ENCODE results near the gene A2ML1. TPM values are rescaled to one million over a fixed set of nuclear protein-coding genes. Genes with fewer than 3 reads are reported as not detected.

The A2ML1 gene
- not detected in 2 replicates for total RNA-seq

GRCh38 chr12:8822298-8822697 lies at the start of gene A2ML1:
TSS of gene A2ML1 (plus strand) at chr12:8822621. CDS start at chr12:8822652, 31 bp downstream.

GRCh38 chr12:8914033-8914715 lies 91.8 kb downstream of the A2ML1 start, which contains the start of gene PHC1:
TSS of gene PHC1 (plus strand) at chr12:8914509. CDS start at chr12:8917678, 3,169 bp downstream.

Other genes starting within 250 kb of the A2ML1 start
- not detected in 2 replicates for gene AICDA, start 209.8 kb upstream of the A2ML1 start, total RNA-seq
- 12.5 and 14.9 TPM in 2 replicates for gene MFAP5, start 159.8 kb upstream of the A2ML1 start, total RNA-seq
- 22.5 and 33.0 TPM in 2 replicates for gene RIMKLB, start 124.6 kb upstream of the A2ML1 start, total RNA-seq
- 14.3 and 20.7 TPM in 2 replicates for gene PHC1, start 91.9 kb downstream of the A2ML1 start, total RNA-seq
- gene M6PR, start 127.0 kb downstream of the A2ML1 start, total RNA-seq: 148 and 239 TPM in 2 replicates
- gene KLRG1, start 166.9 kb downstream of the A2ML1 start, total RNA-seq: 0.33 and 1.0 TPM in 2 replicates

All from smooth muscle cell of trachea (primary cell).